Measurements from ENCODE around the gene ARPC4. TPM values are rescaled to one million over a fixed set of nuclear protein-coding genes. Genes with fewer than 3 reads are reported as not detected.

Gene ARPC4
- 164 TPM for total RNA-seq (ENCODE audit: unreplicated experiment)
- long read RNA-seq, transcript ARPC4-201 (6 exons, 2,582 nt): major isoform, 91 of 124 reads
- long read RNA-seq, partial matches to known transcripts: 19 of 124 reads
- long read RNA-seq, other reads (novel, unspliced or antisense): 8 of 124 reads

GRCh38 chr3:9792405-9793160, at the start of gene ARPC4, which contains the start of gene TADA3:
TSS of gene ARPC4 (plus strand) at chr3:9793082. CDS start at chr3:9793122, 40 bp downstream.
TSS of gene TADA3 (minus strand) at chr3:9792473. CDS start at chr3:9791466, 1,007 bp downstream.
- peaks cover 12% of the 10 kb centered on the region for H3K9me3 Mint-ChIP-seq (ENCODE audit: unreplicated experiment)
- peak; percentile 91 for DNase-seq
- TF ChIP-seq, protein P1, sequence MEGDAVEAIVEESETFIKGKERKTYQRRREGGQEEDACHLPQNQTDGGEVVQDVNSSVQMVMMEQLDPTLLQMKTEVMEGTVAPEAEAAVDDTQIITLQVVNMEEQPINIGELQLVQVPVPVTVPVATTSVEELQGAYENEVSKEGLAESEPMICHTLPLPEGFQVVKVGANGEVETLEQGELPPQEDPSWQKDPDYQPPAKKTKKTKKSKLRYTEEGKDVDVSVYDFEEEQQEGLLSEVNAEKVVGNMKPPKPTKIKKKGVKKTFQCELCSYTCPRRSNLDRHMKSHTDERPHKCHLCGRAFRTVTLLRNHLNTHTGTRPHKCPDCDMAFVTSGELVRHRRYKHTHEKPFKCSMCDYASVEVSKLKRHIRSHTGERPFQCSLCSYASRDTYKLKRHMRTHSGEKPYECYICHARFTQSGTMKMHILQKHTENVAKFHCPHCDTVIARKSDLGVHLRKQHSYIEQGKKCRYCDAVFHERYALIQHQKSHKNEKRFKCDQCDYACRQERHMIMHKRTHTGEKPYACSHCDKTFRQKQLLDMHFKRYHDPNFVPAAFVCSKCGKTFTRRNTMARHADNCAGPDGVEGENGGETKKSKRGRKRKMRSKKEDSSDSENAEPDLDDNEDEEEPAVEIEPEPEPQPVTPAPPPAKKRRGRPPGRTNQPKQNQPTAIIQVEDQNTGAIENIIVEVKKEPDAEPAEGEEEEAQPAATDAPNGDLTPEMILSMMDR (IDR thresholded peaks at IDR 0.05; ENCODE audit: partially characterized antibody, unreplicated experiment): no peak
- H3K27me3 Mint-ChIP-seq (ENCODE audit: unreplicated experiment): peaks cover 11% of the 10 kb centered on the region
- peak within 1 kb of the TSS; percentile 100 for H3K27ac Mint-ChIP-seq (ENCODE audit: unreplicated experiment)
- H3K4me1 Mint-ChIP-seq (ENCODE audit: low read depth, unreplicated experiment): peaks cover 6% of the 10 kb centered on the region
- peak within 1 kb of the TSS; percentile 97 for H3K4me3 Mint-ChIP-seq (ENCODE audit: unreplicated experiment)
- peaks cover 8% of the 10 kb centered on the region for H3K36me3 Mint-ChIP-seq (ENCODE audit: unreplicated experiment)

DNA sequence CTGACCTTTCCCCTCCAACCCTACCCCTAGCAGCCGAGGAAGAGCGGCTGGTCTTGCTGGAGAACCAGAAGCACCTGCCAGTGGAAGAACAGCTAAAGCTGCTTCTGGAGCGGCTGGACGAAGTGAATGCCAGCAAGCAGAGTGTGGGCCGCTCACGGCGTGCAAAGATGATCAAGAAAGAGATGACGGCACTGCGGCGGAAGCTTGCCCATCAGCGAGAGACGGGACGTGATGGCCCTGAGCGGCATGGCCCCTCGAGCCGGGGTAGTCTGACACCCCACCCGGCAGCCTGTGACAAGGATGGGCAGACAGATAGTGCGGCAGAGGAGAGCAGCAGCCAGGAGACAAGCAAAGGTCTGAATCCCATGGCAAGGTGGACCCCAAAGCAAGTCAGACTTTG, 49.3 kb upstream of the ARPC4 start:
- Mint-ChIP-seq H3K27ac (ENCODE audit: unreplicated experiment) (no peak overlapping the region), H3K4me1 (ENCODE audit: low read depth, unreplicated experiment) (no peaks in the 10 kb centered on the region), H3K36me3 (ENCODE audit: unreplicated experiment) (peaks cover 5% of the 10 kb centered on the region), H3K27me3 (ENCODE audit: unreplicated experiment) (peaks cover 4% of the 10 kb centered on the region), H3K4me3 (ENCODE audit: unreplicated experiment) (no peak overlapping the region), H3K9me3 (ENCODE audit: unreplicated experiment) (peaks cover under 1% of the 10 kb centered on the region)
- TF ChIP-seq, protein P1 (IDR thresholded peaks at IDR 0.05; ENCODE audit: partially characterized antibody, unreplicated experiment): no peak
- no peak for DNase-seq

DNA sequence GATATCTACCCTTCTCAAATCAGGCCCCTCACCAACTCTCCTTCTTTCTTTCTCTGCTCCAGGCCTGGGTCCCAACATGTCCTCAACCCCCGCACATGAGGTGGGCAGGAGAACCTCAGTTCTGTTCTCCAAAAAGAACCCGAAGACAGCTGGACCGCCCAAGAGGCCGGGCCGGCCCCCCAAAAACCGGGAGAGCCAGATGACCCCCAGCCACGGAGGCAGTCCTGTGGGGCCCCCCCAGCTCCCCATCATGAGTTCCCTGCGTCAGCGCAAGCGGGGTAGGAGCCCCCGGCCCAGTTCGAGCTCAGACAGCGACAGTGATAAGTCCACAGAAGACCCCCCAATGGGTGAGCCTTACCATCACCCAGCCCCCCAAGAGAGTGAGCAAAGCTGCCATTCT, 48.7 kb upstream of the ARPC4 start:
- Mint-ChIP-seq H3K27me3 (ENCODE audit: unreplicated experiment) (peaks cover 6% of the 10 kb centered on the region), H3K4me3 (ENCODE audit: unreplicated experiment) (no peak overlapping the region), H3K27ac (ENCODE audit: unreplicated experiment) (no peak overlapping the region), H3K36me3 (ENCODE audit: unreplicated experiment) (no peaks in the 10 kb centered on the region), H3K4me1 (ENCODE audit: low read depth, unreplicated experiment) (no peaks in the 10 kb centered on the region), H3K9me3 (ENCODE audit: unreplicated experiment) (peaks cover 6% of the 10 kb centered on the region)
- TF ChIP-seq, protein P1 (IDR thresholded peaks at IDR 0.05; ENCODE audit: partially characterized antibody, unreplicated experiment): no peak
- DNase-seq: no peak

DNA sequence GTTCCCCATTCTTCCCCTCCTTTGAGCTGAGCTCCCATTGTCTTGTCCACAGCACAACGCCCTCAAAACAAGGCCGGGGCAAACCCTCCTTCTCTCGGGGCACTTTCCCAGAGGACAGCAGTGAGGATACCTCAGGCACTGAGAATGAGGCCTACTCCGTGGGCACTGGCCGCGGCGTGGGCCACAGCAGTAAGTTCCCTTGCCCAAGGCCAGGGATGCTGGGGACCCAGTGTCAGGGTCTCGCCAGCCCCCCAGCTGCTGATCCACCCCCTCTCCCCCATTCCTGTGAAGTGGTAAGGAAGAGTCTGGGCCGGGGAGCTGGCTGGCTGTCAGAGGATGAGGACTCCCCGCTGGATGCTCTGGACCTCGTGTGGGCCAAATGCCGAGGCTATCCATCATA, 47.4 kb upstream of the ARPC4 start:
- Mint-ChIP-seq H3K27me3 (ENCODE audit: unreplicated experiment) (peaks cover 13% of the 10 kb centered on the region), H3K4me3 (ENCODE audit: unreplicated experiment) (no peak overlapping the region), H3K4me1 (ENCODE audit: low read depth, unreplicated experiment) (peaks cover 5% of the 10 kb centered on the region), H3K36me3 (ENCODE audit: unreplicated experiment) (no peaks in the 10 kb centered on the region), H3K9me3 (ENCODE audit: unreplicated experiment) (peaks cover 13% of the 10 kb centered on the region), H3K27ac (ENCODE audit: unreplicated experiment) (no peak overlapping the region)
- no peak for DNase-seq
- TF ChIP-seq, protein P1 (IDR thresholded peaks at IDR 0.05; ENCODE audit: partially characterized antibody, unreplicated experiment): no peak

DNA sequence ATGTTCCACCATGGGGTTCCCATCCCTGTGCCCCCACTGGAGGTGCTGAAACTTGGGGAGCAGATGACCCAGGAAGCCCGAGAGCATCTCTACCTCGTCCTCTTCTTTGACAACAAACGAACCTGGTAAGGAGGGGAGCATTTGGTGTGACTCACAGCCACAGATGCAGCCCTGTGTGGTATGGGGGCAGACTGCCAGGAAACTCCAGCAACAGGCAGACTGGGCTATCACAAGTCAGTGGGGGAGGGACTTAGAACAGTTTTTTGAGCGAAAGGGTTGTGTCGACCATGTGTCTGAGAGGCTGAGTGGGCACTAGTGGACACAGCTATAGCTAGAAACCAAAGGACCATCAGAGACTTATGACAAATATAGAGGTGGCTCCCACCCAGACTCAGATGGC, 46.6 kb upstream of the ARPC4 start:
- H3K27ac Mint-ChIP-seq (ENCODE audit: unreplicated experiment): no peak overlapping the region
- H3K4me3 Mint-ChIP-seq (ENCODE audit: unreplicated experiment): no peak overlapping the region
- H3K9me3 Mint-ChIP-seq (ENCODE audit: unreplicated experiment): peaks cover 13% of the 10 kb centered on the region
- no peak for DNase-seq
- TF ChIP-seq, protein P1 (IDR thresholded peaks at IDR 0.05; ENCODE audit: partially characterized antibody, unreplicated experiment): no peak
- H3K4me1 Mint-ChIP-seq (ENCODE audit: low read depth, unreplicated experiment): peaks cover 7% of the 10 kb centered on the region
- peaks cover 13% of the 10 kb centered on the region for H3K27me3 Mint-ChIP-seq (ENCODE audit: unreplicated experiment)
- H3K36me3 Mint-ChIP-seq (ENCODE audit: unreplicated experiment): no peaks in the 10 kb centered on the region

Measured in glutamatergic neuron (in vitro differentiated cells).